Activated naive CD8-positive, alpha-beta T cell treated with anti-CD3 and anti-CD28 coated beads, Interleukin-2, amount 50 U/mL, for 24 hours (primary cell): Measurements from ENCODE around the gene ETV5.

Source experiments
- ATAC-seq: fragments of 150-1000 bp; cut with Tn5 transposase; one replicate; pipeline ENCODE4 v1.10.0; 2021
- DNase-seq: peaks from one replicate; pipeline ENCODE4 v3.0.0; 2021
- H3K27ac Mint-ChIP-seq: one replicate; pipeline ENCODE4 v1.8.0; 2021; ENCODE audit warnings: mild to moderate bottlenecking, mixed read lengths
- H3K27me3 Mint-ChIP-seq: one replicate; pipeline ENCODE4 v1.8.0; 2021; ENCODE audit warnings: mixed read lengths
- H3K36me3 Mint-ChIP-seq: one replicate; pipeline ENCODE4 v1.8.0; 2021; ENCODE audit warnings: low read depth, mixed read lengths
- H3K4me1 Mint-ChIP-seq: one replicate; pipeline ENCODE4 v1.8.0; 2021; ENCODE audit warnings: mixed read lengths
- H3K4me3 Mint-ChIP-seq: one replicate; pipeline ENCODE4 v1.8.0; 2021; ENCODE audit warnings: mild to moderate bottlenecking, moderate library complexity, mixed read lengths
- H3K9me3 Mint-ChIP-seq: one replicate; pipeline ENCODE4 v1.8.0; 2021; ENCODE audit warnings: mixed read lengths

Gene ETV5

DNA sequence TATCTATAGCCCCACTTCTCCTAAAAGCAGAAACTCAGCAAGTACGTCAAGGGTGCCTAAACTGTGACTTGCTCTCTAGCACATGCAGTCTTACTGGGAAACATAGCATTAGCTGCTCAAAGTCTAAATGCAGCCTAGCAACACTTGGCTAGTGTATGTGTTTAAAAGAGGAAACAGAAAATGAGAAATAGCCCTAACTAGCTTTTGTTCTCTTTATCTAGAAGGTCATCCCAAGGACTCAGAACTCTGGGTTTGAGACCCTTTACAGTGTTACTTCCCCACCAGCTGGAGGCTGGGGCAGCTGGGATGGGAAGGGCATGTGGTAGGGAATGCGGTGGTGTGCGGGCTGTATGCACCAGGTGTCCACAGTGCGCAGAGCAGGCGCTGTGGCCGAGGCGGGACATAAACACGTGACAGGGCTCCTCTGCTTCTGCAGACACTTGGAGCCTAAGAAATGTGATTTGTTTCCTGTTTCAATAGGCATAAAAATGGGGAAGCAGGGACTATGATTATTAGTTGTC is 13.3 kb downstream of the ETV5 start:
- Mint-ChIP-seq H3K36me3 (no peaks in the 10 kb centered on the region), H3K4me1 (peaks cover 2% of the 10 kb centered on the region), H3K4me3 (no peak overlapping the region), H3K9me3 (no peaks in the 10 kb centered on the region), H3K27ac (no peak overlapping the region), H3K27me3 (peaks cover 59% of the 10 kb centered on the region)
- no peak for ATAC-seq
- no peak for DNase-seq

DNA sequence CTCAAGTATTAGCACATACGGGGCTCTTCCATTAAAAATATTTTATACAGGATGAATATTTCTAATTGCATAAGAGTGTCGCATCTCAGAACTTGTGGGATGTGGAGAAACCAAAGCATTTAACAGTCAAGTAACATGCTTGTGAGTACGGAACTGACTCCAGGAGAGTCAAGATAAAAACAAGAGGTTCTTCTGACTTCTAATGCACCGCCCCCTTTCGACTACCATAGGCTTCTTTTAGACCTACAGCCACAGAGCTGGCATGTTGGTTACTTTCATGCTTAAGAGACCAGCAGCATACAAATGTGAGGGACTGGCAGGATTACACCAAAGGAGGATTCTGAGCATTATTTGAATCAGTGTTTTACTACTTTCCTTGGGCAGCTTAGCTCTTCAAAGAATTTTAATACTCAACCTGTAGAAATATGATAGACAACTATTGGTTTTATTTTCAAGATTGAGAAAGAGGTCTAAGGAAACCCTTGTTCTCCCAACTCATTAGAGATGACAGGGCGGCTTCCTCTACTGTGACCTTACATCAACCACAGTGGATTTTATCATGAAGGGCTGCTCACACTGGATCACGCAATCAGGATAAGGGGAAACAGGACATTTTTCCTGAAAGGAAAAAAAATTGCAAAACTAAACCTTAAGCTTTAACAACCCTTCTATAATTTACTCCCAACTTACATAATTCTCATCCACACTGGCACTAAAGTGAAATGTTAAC is 14.0 kb downstream of the ETV5 start:
- no peak overlapping the region for H3K4me3 Mint-ChIP-seq
- H3K36me3 Mint-ChIP-seq: no peaks in the 10 kb centered on the region
- H3K27me3 Mint-ChIP-seq: peaks cover 56% of the 10 kb centered on the region
- ATAC-seq (no peak), DNase-seq (no peak)
- no peaks in the 10 kb centered on the region for H3K9me3 Mint-ChIP-seq
- H3K27ac Mint-ChIP-seq: no peak overlapping the region
- H3K4me1 Mint-ChIP-seq: peaks cover 2% of the 10 kb centered on the region

DNA sequence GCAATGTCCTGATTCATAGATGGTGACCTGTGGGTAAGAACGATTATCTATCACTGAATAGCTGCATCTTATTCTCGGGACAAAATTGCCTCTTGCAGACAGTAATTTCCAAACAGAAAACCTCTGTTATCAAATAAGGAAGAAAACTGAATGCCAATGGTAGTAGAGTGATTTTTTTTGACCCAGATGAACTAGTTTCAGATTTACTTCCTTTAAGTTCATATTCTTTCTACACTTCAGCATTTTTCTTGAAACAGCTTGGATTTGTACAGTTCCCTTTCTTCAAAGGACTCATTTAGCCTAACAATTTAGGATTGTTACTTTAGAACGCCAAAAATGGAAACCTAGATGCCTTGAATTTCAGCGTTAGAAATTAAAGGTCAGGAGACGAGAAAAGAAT is 14.6 kb downstream of the ETV5 start:
- no peak for ATAC-seq
- no peak for DNase-seq
- H3K4me3 Mint-ChIP-seq: no peak overlapping the region
- no peak overlapping the region for H3K27ac Mint-ChIP-seq
- peaks cover 2% of the 10 kb centered on the region for H3K4me1 Mint-ChIP-seq
- H3K9me3 Mint-ChIP-seq: no peaks in the 10 kb centered on the region
- peaks cover 54% of the 10 kb centered on the region for H3K27me3 Mint-ChIP-seq
- no peaks in the 10 kb centered on the region for H3K36me3 Mint-ChIP-seq

DNA sequence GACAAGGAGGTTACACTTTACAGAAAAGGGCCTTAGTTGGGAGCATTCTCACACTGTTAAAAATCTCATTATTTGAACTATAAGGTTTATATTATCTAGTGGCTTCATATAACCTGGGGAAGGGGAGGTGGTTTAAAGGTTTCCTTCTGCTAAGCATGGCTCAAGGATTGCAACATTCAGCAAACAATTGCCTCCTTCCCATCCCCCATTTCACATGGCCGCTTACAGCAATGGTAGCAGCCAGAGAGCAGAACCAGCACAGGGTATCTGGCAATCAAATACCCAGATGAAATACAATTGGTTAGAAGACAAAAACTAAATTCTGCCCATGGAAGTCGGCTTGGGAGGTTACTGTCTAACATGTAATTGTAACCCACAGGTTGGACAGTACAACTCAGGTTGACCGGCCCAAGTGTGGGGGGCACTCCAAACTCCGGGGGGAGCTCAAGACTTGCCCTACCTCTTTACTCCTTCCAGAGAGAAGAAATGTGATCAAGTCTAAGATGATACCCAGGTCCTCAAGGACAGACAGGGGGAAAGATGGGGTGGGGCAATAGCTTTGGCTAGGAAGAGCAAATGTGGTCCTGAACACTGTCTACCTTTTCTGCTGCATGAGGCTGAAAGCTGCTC is 15.5 kb downstream of the ETV5 start:
- DNase-seq (no peak), ATAC-seq (no peak)
- Mint-ChIP-seq H3K9me3 (no peaks in the 10 kb centered on the region), H3K36me3 (no peaks in the 10 kb centered on the region), H3K4me3 (no peak overlapping the region), H3K4me1 (peaks cover 2% of the 10 kb centered on the region), H3K27me3 (peaks cover 46% of the 10 kb centered on the region), H3K27ac (no peak overlapping the region)

DNA sequence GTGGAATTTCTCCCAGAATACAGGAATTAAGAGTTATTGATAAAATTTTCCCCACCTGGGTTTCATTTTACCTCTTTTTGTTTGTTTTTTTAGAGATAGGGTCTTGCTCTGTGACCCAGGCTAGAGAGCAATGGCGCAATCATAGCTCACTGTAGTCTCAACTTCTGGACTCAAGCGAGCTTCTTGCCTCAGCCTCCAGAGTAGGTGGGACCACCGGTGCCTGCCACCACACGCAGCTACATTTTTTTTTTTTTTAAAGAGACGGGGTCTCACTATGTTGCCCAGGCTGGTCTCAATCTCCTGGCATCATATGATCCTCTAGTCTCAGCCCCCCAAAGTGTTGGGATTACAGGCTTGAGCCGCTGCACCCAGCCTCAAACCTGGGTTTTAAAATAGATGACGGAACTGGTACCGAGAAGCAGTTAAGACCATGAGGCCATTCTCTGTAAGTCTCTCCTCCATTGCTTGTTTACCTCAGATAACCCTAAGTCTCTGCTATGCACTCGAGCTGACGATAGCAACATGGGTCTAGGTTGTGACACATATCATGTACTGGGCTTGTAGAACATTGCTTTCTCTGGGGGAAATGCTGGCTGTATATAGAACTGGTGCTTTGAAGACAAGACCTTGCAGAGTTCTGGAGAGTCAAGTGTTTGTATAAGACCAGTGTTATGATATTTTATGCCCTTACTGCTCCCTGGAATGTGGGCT is 16.4 kb downstream of the ETV5 start:
- Mint-ChIP-seq H3K36me3 (no peaks in the 10 kb centered on the region), H3K9me3 (no peaks in the 10 kb centered on the region), H3K4me3 (no peak overlapping the region), H3K4me1 (no peaks in the 10 kb centered on the region), H3K27ac (no peak overlapping the region), H3K27me3 (peaks cover 40% of the 10 kb centered on the region)
- ATAC-seq (no peak), DNase-seq (no peak)

DNA sequence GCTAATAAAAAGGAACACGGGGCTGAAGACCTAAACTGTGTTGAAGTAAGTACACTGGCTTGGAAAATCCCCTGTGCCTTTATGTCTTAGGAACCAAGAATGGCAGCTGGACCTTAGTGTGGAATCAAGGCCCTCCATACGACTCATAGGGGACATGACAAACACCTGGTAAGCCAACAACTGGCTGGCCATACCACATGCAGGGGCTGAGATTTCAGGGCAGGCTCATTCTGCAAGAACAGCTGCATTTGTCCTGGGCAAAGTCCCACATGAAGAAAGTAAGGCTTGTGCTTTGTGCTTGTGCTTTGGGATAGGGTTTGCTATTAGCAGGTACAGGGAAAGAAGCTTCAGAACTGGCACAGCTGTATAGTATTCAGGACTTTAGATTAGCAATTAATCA is 18.0 kb downstream of the ETV5 start:
- H3K4me1 Mint-ChIP-seq: no peaks in the 10 kb centered on the region
- no peak overlapping the region for H3K27ac Mint-ChIP-seq
- no peaks in the 10 kb centered on the region for H3K36me3 Mint-ChIP-seq
- peaks cover 34% of the 10 kb centered on the region for H3K27me3 Mint-ChIP-seq
- no peak for ATAC-seq
- DNase-seq: no peak
- no peak overlapping the region for H3K4me3 Mint-ChIP-seq
- H3K9me3 Mint-ChIP-seq: no peaks in the 10 kb centered on the region

DNA sequence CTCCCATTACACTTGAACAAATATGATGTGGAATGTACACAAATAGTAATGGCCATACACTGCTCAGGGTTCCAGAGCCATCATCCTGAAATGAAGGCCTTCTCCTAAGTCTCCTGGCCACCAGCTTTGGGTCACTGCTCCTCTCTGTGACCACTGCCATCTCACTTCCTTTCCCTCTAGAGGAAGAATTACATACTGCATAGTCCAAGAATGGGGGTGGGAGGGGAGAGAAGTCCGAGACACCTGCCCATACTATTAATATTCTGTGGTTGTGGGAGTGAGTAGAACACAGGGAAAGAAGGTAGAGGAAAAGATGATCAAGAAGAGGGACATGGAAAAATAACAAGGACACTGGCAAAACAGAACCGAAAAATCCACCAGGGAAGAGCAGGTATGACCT is 20.6 kb downstream of the ETV5 start:
- Mint-ChIP-seq H3K4me3 (no peak overlapping the region), H3K27ac (no peak overlapping the region), H3K36me3 (no peaks in the 10 kb centered on the region), H3K9me3 (no peaks in the 10 kb centered on the region), H3K4me1 (no peaks in the 10 kb centered on the region), H3K27me3 (peaks cover 14% of the 10 kb centered on the region)
- DNase-seq (no peak), ATAC-seq (no peak)

DNA sequence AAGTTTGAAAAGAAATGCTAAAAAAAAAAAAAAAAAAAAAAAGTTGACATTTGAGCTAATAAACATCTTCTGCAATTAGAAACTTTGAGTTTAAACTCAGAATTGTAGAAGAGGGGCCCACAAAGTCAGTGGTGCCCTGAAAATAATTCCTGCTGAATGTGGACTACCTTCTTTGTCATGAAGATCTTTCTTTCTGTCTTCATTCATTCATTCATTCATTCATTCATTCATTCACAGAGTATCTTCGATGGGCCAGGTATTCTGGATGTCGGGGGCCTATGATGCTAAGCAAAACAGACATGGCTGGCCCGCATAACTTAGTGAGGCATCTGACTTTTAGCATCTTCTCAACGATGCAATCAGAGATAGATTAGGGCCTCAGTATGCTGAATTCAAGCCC is 24.6 kb downstream of the ETV5 start:
- no peak overlapping the region for H3K4me3 Mint-ChIP-seq
- H3K36me3 Mint-ChIP-seq: no peaks in the 10 kb centered on the region
- no peak overlapping the region for H3K27ac Mint-ChIP-seq
- no peaks in the 10 kb centered on the region for H3K9me3 Mint-ChIP-seq
- H3K27me3 Mint-ChIP-seq: peaks cover 15% of the 10 kb centered on the region
- no peak for ATAC-seq
- no peaks in the 10 kb centered on the region for H3K4me1 Mint-ChIP-seq
- no peak for DNase-seq

DNA sequence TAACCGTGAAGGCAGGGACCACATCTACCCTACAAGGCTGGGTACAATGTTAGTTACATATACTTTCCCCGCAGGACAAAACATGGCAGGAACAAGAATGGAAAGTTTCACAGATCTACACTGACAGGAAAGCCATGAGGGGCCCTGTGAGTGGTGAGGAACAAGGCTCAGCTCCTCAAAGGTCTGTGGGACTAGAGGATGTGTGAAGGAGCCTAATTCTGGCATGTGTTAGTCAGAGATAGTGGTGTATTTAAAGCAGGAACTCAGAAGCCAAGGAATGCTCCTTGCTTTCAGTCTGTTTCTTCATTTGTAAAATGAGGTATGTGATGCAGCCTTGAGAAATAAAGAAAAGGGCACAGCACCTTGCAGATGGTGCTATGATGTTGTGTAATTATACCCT is 25.1 kb downstream of the ETV5 start:
- no peaks in the 10 kb centered on the region for H3K9me3 Mint-ChIP-seq
- H3K4me1 Mint-ChIP-seq: no peaks in the 10 kb centered on the region
- no peak for DNase-seq
- no peak overlapping the region for H3K4me3 Mint-ChIP-seq
- ATAC-seq: no peak
- peaks cover 15% of the 10 kb centered on the region for H3K27me3 Mint-ChIP-seq
- no peaks in the 10 kb centered on the region for H3K36me3 Mint-ChIP-seq
- no peak overlapping the region for H3K27ac Mint-ChIP-seq

DNA sequence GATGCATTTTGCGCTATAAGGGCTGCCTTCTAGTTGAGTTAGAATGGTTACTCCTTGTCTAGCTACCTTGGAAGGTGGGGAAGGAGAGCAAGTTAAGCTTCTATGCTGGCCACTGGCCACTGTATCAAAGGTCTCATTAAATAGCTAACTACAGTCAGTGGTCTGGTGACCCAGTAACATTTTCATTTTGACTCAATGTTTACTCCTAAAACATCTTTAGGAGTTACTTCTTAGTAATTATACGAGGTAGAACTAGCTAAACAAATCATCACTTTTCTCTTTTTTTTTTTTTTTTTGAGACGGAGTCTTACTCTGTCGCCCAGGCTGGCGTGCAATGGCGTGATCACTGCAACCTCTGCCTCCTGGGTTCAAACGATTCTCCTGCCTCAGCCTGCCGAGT is 26.7 kb downstream of the ETV5 start:
- H3K4me1 Mint-ChIP-seq: no peaks in the 10 kb centered on the region
- no peak for DNase-seq
- no peaks in the 10 kb centered on the region for H3K36me3 Mint-ChIP-seq
- ATAC-seq: no peak
- H3K4me3 Mint-ChIP-seq: no peak overlapping the region
- H3K27ac Mint-ChIP-seq: no peak overlapping the region
- H3K27me3 Mint-ChIP-seq: peaks cover 13% of the 10 kb centered on the region
- H3K9me3 Mint-ChIP-seq: no peaks in the 10 kb centered on the region

DNA sequence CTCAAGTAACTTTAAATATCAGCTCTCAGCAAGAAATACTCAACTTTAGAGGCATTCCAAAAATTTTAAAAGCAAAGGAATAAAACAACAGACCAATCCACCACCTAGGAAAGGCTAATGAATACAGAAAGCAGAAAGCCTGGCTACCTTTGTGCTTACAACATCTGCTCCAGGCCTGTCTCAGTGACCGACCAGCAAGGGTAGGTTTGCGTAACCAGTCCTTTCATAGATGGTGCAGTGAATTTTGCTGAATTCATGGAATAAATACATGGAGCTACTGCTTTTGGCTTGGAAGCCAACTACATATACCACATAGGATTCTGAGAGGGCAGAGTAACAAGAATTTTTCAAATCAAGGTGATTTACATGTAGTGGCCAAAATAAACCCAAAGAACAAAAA is 27.2 kb downstream of the ETV5 start:
- no peak overlapping the region for H3K4me3 Mint-ChIP-seq
- H3K9me3 Mint-ChIP-seq: no peaks in the 10 kb centered on the region
- ATAC-seq: no peak
- no peaks in the 10 kb centered on the region for H3K36me3 Mint-ChIP-seq
- H3K27me3 Mint-ChIP-seq: peaks cover 13% of the 10 kb centered on the region
- H3K27ac Mint-ChIP-seq: no peak overlapping the region
- no peak for DNase-seq
- no peaks in the 10 kb centered on the region for H3K4me1 Mint-ChIP-seq

DNA sequence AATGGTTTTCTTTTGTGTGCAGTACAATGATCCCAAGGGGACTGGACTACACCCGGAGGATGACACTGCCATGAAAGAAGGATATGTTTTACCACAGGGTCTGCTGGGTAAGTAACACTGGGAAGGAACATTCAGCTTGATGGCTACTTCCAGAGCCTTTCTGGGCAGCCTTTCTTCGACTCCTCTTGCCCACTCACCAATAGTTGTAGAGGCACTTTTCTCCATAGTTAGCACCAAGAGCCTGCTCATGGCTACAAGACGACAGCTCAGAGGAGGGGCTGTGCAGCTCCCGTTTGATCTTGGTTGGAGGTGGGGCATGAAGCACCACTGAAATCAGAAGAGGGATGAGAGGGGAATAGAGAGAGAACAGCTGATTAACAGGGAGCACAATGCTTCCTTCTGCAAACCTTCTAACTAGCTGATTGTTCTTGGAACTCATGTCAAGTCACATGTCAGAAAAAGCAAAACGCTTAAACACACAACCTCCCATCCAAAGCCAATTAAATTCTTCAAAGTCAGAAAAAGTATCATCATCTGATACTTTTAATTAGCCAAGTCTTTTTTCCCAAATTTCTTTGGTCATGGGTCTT is 27.9 kb downstream of the ETV5 start:
- no peak overlapping the region for H3K27ac Mint-ChIP-seq
- H3K36me3 Mint-ChIP-seq: no peaks in the 10 kb centered on the region
- H3K4me1 Mint-ChIP-seq: no peaks in the 10 kb centered on the region
- peaks cover 8% of the 10 kb centered on the region for H3K27me3 Mint-ChIP-seq
- no peak for ATAC-seq
- no peak overlapping the region for H3K4me3 Mint-ChIP-seq
- no peaks in the 10 kb centered on the region for H3K9me3 Mint-ChIP-seq
- DNase-seq: no peak

DNA sequence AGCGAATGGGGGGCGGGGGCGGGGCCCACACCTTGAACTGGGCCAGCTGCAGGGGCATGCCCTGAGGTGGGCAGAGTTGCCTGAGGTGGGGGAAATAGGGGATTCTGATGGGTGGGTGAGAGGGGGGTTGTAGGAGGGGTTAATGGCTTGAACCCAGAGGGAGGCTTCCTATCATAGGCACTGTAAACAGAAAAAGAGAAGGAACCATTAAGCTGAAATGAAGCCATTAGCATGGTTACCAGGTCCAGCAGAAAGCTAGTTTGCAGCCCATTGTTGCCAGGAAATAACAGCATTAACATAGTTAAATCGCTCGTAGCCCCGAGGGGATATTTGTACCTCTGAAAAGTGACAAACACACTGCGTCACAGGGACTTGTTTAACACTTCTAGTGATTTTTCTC is 29.0 kb downstream of the ETV5 start:
- DNase-seq (no peak), ATAC-seq (no peak)
- Mint-ChIP-seq H3K27ac (no peak overlapping the region), H3K36me3 (no peaks in the 10 kb centered on the region), H3K4me3 (no peak overlapping the region), H3K27me3 (peaks cover 5% of the 10 kb centered on the region), H3K9me3 (peaks cover 3% of the 10 kb centered on the region), H3K4me1 (no peaks in the 10 kb centered on the region)

DNA sequence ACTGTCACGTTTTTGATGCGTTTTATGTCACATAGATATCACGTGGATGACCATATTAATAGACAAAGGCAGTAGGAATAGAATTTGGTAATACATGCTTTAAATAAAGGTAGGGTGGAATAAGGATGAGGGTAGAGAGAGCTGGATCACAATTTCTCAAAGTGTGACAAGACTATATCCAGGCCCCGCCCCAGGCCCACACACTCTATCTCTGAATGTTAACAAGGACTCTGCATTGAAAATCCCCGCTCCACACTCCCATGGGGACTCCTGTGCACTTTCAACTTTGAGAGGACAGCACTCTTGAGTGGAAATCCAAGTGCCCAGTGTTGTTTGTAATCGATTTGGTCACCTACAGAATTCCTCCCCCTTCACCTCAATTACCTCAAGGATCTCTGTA is 31.4 kb downstream of the ETV5 start:
- H3K36me3 Mint-ChIP-seq: no peaks in the 10 kb centered on the region
- H3K4me3 Mint-ChIP-seq: no peak overlapping the region
- peaks cover 8% of the 10 kb centered on the region for H3K27me3 Mint-ChIP-seq
- peaks cover 4% of the 10 kb centered on the region for H3K9me3 Mint-ChIP-seq
- ATAC-seq (no peak), DNase-seq (no peak)
- no peaks in the 10 kb centered on the region for H3K4me1 Mint-ChIP-seq
- H3K27ac Mint-ChIP-seq: no peak overlapping the region
